WI38 (cell line): ENCODE data around the gene C3orf33.
A peak's percentile ranks its signal among the peaks of the same experiment; 100 is the strongest.
"Not testable (repeated sequence)": the region's sequence is repeated elsewhere in the genome, so short reads cannot be mapped to it uniquely, and the experiment has no call there.

Experiments
- H3K4me3 ChIP-seq: 2 replicates; pipeline ENCODE4 v1.5.1; 2011; ENCODE audit warnings: low read depth, mild to moderate bottlenecking, control low read depth, low read length
- CTCF ChIP-seq: IDR thresholded peaks from 2 replicates; pipeline ENCODE4 v1.5.1; 2012; ENCODE audit warnings: low read depth, mild to moderate bottlenecking, control low read depth, low read length

C3orf33 gene

DNA sequence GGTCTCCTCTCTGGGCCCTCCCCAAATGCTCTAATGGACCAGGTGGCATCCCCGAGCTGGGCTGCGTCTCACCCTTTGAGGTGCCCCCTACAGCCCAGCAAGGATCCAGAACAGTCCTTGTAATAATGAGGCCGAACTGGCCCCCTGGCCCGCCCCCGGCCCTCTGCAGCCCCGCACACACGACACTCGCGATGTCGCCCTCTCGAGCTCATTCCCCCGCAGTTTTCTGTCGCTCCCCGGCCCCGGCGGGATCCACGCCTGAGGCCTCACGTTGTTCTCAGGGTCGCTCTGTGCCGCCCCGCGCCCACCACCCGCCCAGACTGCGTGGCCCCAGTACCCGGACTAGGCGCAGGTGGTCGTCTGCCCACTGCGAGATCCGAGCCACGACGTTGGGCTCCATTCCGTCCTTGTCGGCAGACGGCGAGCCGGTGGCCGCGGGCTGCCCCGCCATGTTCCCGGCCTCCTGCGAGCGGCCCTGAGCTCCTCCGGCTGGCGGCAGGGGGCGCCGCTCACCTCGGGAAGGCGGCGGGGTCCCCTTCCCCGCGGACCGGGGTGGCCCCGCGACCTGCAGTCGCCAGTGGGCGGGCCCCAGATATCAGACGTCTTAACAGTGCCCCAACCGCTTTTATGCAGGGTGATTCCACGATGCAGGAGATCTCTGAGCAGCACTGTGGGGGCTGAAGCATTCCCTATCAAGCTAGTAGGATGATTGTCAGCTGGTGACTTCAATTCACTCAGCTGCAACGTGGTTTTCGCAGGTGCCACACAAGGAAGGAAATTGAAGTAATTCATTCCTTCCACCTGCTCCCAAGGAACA lies at the start of gene C3orf33:
C3orf33 (minus strand) TSS at position 477 of the 817 bp plus-strand sequence; CDS start at position 451, 26 bp downstream.
- peak; percentile 79 for TF ChIP-seq CTCF
- H3K4me3 ChIP-seq, result peak within 1 kb of the TSS; percentile 70

DNA sequence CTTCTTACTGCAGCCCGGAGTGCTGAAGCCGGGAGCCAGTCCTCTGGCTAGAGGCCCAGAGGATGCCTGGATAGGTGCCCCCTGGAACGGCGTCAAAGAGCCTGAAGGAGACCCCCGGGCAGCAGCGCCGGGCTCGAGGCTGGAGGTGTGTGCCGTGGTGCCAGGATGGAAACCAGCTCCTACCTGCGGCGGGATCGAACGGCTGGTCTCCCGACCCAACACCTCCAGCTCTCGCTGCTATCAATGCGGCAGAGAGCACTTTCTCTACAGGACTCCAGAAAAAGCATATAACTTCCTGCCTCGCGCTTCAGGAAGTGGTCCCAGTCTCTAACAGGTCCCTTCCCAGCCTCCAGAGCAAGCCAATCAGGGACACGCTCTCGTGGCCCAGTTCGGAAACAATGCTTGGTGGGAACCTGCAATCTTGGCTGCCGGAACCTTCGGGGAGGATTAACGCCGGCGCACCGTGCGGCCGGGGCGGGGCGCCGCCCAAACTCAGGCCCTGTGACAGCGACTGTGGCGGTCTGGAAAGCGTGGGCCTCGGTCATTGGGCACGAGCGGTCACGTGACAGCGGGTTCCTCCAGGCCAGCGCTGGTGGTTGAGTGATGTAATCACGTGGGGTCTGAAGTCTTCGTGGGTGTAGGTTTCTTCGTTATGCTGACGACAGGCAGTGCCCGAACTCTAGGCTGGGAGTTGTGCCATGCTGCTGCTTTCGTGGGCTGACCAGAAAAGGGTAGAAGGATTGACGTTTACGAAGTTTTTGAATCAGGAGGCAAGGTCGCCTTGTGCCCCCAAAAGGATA lies 48.3 kb upstream of the C3orf33 start, which contains the start of gene SLC33A1:
SLC33A1 (minus strand) TSS at position 287 of the 800 bp plus-strand sequence. CDS start 430 bp downstream, outside the sequence.
- peak within 1 kb of the TSS; percentile 98 for H3K4me3 ChIP-seq
- TF ChIP-seq CTCF, result no peak

DNA sequence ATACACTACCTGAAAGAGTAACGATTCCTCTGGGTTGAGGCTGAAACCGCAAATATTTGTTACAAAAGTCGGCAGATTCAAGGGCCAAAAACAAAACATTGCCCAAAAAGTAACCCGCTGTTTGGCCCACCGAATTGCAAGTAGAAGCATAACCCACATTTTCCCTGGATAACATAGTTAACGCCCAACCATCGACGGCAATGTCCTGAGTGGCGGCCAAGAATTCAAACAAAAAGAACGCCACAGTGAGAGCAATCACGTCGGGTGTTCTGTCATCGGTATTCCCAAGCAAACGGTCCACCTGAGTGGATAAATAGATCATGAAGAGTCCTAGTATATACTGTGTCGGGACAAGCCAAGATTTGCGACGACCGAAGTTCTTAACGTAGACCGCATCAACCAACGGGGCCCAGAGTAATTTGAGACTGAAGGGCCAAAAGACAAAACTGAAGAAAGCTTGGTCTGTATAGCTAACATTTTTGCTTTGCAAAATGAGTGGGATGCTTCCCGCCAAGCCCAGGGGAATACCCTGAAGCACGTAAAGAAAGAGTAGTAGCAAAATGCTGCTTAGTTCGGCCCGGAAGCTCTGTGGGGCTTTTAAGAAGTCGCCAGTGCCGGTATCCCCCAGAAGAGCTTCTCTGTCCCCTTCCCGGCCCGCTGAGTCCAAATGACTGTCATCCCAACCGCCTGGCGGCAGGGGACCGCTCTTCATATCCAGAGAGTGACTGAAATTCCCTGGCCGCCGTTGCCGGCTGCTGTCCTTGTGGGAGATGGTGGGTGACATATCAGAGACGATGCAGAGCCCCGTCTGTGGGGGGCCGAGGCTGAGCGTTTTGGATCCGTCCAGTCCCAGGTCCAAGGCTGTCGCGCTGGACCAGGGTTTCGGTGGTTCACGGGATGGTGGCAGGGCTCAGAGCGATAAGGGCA lies 47.4 kb upstream of the C3orf33 start:
- peak overlapping the region; percentile 98 for H3K4me3 ChIP-seq
- TF ChIP-seq CTCF, result no peak

DNA sequence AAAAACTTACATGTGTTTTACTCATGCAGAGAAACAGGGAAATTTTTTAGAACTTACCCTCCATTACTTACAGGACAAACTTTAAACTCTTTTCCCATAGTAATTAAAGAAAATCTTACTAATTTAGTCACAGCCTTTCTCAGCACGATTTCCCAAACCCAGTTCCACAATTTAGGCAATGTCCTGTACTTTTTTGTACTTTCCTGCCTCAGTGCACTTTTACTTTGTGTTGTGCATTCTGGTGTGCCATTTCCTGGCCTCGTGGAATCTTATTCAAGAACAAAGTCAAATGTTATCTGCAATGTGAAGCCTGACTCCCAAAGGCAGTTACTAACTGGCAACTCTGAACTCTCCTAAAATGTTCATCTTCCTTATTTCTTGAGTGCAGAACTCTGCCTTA lies 46.3 kb upstream of the C3orf33 start:
- H3K4me3 ChIP-seq, result peak overlapping the region; percentile 98
- no peak for TF ChIP-seq CTCF

- not testable (repeated sequence) for H3K4me3 ChIP-seq
Observed at GRCh38 chr3:155849404-155849803, 43.3 kb upstream of the C3orf33 start.

- H3K4me3 ChIP-seq, result no peak overlapping the region
- TF ChIP-seq CTCF, result no peak
Observed at GRCh38 chr3:155847993-155848392, 41.9 kb upstream of the C3orf33 start.

DNA sequence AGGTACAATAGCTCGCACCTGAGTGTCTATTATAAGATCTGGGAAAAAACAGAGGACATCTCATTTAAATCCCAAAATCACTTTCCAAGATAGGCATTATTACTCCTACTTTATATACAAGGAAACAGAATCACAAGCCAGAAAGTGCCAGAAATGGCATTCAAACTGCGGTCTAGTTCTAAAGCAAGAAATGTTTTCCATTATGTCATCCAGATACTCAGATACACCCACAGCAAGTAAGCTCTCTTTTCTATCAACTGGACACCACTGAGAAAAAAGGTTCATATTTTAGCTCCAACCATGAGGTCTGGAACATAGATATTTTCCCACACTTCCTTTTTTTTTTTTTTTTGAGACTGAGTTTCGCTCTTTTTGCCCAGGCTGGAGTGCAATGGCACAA lies 40.0 kb upstream of the C3orf33 start:
- H3K4me3 ChIP-seq, result no peak overlapping the region

More for the DNA sequence above, 40.0 kb upstream of the C3orf33 start:
- TF ChIP-seq CTCF, result no peak
